Left ventricle myocardium superior (tissue), 1 donor: ENCODE results near the gene GANAB. TPM values are rescaled to one million over a fixed set of nuclear protein-coding genes. Genes with fewer than 3 reads are reported as not detected.

Experiments
- ATAC-seq: fragments of 200-7000 bp; cut with Tn5 transposase; one replicate; pipeline ENCODE4 v1.9.1; 2020; ENCODE audit warnings: mild to moderate bottlenecking, moderate library complexity
- DNase-seq: peaks from one replicate; pipeline ENCODE4 v3.0.0-alpha.2; 2020
- intact Hi-C: fragments of 100-400 bp; cut with micrococcal nuclease; formaldehyde crosslinking; loops from one replicate; pipeline ENCODE4 v1.11.0; 2022
- total RNA-seq: library from RNA; stranded (reverse); fragmentation: NEBNext Ultra II Directional; extraction: Animal tissue kit (Norgen Biotek cat#: 25700); gene quantifications from one replicate; pipeline ENCODE4 v1.2.1, GENCODE V29; 2021
- donor health status: DM: no; HTN: yes; CAD: no; lungs with severe emphysema.

Gene GANAB
- total RNA-seq, 1 donor from 2014 or later, result 106 TPM

- peak; percentile 9 for DNase-seq
- no peak for ATAC-seq
- intact Hi-C loops, result no loop called here
Measured at GRCh38 chr11:62605467-62605866, 40.9 kb downstream of the GANAB start.

- DNase-seq, result peak; percentile 25
- intact Hi-C loops, result no loop called here
- ATAC-seq, result no peak
Measured at GRCh38 chr11:62604460-62605120, 41.8 kb downstream of the GANAB start.

GRCh38 chr11:62603776-62604299 is 42.6 kb downstream of the GANAB start:
- DNase-seq, result peak; percentile 22
- intact Hi-C loops, result no loop called here
- ATAC-seq, result no peak

GRCh38 chr11:62603072-62603408 is 43.4 kb downstream of the GANAB start:
- DNase-seq, result no peak
- ATAC-seq, result no peak
- intact Hi-C loops, result no loop called here

- ATAC-seq, result peak; percentile 66
- intact Hi-C loops, result no loop called here
- DNase-seq, result peak; percentile 77
Measured at GRCh38 chr11:62602141-62603071, 44.0 kb downstream of the GANAB start.

GRCh38 chr11:62601372-62602140 is 44.9 kb downstream of the GANAB start, which contains the start of gene MTA2:
Gene MTA2, minus strand, starts transcription at chr11:62601865. Its CDS starts 415 bp downstream, at chr11:62601450.
- DNase-seq, result peak; percentile 97
- intact Hi-C loops, result no loop called here
- ATAC-seq, result peak; percentile 90

GRCh38 chr11:62601122-62601371 is 45.4 kb downstream of the GANAB start:
- DNase-seq, result peak; percentile 75
- intact Hi-C loops, result no loop called here
- peak; percentile 40 for ATAC-seq

GRCh38 chr11:62600367-62601121 is 45.9 kb downstream of the GANAB start:
- intact Hi-C loops, result no loop called here
- ATAC-seq (no peak), DNase-seq (no peak)

GRCh38 chr11:62599901-62600300 is 46.5 kb downstream of the GANAB start:
- no peak for ATAC-seq
- DNase-seq, result peak; percentile 2
- intact Hi-C loops, result no loop called here

- intact Hi-C loops, result no loop called here
- DNase-seq (peak; percentile 93), ATAC-seq (peak; percentile 63)
Measured at GRCh38 chr11:62599069-62599696, 47.2 kb downstream of the GANAB start.

- intact Hi-C loops, result no loop called here
- DNase-seq (peak; percentile 15), ATAC-seq (no peak)
Measured at GRCh38 chr11:62595124-62595523, 51.3 kb downstream of the GANAB start.

- DNase-seq (peak; percentile 86), ATAC-seq (peak; percentile 16)
- intact Hi-C loops, result no loop called here
Measured at GRCh38 chr11:62593434-62594044, 52.9 kb downstream of the GANAB start.

GRCh38 chr11:62592989-62593421 is 53.4 kb downstream of the GANAB start:
- ATAC-seq (no peak), DNase-seq (peak; percentile 21)
- intact Hi-C loops, result no loop called here

- DNase-seq (no peak), ATAC-seq (peak; percentile 15)
- intact Hi-C loops, result no loop called here
Measured at GRCh38 chr11:62592146-62592815, 54.1 kb downstream of the GANAB start.

- ATAC-seq, result peak; percentile 93
- peak; percentile 95 for DNase-seq
- intact Hi-C loops, result no loop called here
Measured at GRCh38 chr11:62591448-62592145, 54.8 kb downstream of the GANAB start, which contains the start of gene TUT1. Gene TUT1, minus strand, starts transcription at chr11:62591523. Its CDS starts 38 bp downstream, at chr11:62591485.

- DNase-seq, result no peak
- no peak for ATAC-seq
- intact Hi-C loops, result no loop called here
Measured at GRCh38 chr11:62588966-62589637, 57.3 kb downstream of the GANAB start.
